Measurements from ENCODE around the gene PRM1.

DNA sequence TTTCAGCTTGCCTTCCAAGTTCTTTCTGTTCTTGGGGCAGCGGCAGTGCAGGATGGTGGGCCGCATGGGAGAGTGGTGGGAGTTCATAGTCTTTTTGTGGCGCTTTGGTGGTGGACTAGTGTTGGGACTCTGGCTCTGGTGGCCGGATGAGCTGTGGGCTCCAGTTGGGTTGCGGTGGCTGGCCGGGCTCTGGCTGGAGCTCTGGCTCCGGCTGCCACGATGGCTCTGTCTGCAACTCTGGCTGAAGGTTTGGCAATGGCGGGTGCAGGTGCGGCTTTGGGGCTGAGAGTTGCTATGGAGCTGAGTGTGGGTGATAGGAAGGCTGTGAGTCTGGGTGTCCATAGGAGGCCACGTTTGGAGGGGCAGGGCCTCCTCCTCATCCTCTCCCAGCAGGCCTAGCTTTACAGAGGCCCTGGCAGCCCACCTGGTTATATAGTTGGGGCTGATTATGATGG lies 12.2 kb downstream of the PRM1 start, which contains the start of gene TNP2:
- TF ChIP-seq, protein P1, sequence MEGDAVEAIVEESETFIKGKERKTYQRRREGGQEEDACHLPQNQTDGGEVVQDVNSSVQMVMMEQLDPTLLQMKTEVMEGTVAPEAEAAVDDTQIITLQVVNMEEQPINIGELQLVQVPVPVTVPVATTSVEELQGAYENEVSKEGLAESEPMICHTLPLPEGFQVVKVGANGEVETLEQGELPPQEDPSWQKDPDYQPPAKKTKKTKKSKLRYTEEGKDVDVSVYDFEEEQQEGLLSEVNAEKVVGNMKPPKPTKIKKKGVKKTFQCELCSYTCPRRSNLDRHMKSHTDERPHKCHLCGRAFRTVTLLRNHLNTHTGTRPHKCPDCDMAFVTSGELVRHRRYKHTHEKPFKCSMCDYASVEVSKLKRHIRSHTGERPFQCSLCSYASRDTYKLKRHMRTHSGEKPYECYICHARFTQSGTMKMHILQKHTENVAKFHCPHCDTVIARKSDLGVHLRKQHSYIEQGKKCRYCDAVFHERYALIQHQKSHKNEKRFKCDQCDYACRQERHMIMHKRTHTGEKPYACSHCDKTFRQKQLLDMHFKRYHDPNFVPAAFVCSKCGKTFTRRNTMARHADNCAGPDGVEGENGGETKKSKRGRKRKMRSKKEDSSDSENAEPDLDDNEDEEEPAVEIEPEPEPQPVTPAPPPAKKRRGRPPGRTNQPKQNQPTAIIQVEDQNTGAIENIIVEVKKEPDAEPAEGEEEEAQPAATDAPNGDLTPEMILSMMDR (IDR thresholded peaks at IDR 0.05), result no peak
- TF ChIP-seq EP300 (IDR thresholded peaks at IDR 0.05) (no peak), POLR2A (IDR thresholded peaks at IDR 0.05) (no peak), POLR2AphosphoS5 (IDR thresholded peaks at IDR 0.05) (no peak)
